K562 (cell line): Measurements from ENCODE around the gene HAPLN2. TPM values are rescaled to one million over a fixed set of nuclear protein-coding genes. Genes with fewer than 3 reads are reported as not detected.

ENCODE experiments used
- ATAC-seq: fragments of 200-7000 bp; cut with Tn5 transposase; 3 replicates; pipeline ENCODE4 v1.9.1; 2020; ENCODE audit warnings: moderate library complexity
- BruUV-seq: library from RNA; stranded (reverse); fragments of 400-500 nt; replicated peaks from 2 replicates; lab custom pipeline; 2021; lab: Mats Ljungman, UMichigan
- CTCF ChIA-PET: fragments of 300-600 bp; formaldehyde crosslinking; extraction: SDS; loops from one replicate; lab custom pipeline; 2021; ENCODE audit warnings: low intra/inter-chr PET ratio; lab: Yijun Ruan, JAX
- POLR2A ChIA-PET: fragments of 300-600, 350-650 bp; sonication (Branson Sonifier 250); formaldehyde crosslinking; extraction: SDS; loops from one replicate; lab custom pipeline; 2021; ENCODE audit warnings: antibody characterized with exemption, inconsistent platforms; lab: Yijun Ruan, JAX
- DNase-seq, 4 experiments: peaks; one replicate each; pipeline versions ENCODE4 v3.0.0 to v3.0.0-alpha.2; 2011 to 2018; ENCODE audit warnings: low spot score in 3 of 4, mixed read lengths in 3 of 4; ENCODE audit errors: extremely low read depth in 1 of 4
- FAIRE-seq: peaks from 2 replicates; lab custom pipeline; 2011; peaks lifted over from hg19 to GRCh38; lab: Jason Lieb, UNC
- H2AFZ ChIP-seq: 2 replicates; pipeline ENCODE4 v1.6.0; 2011; ENCODE audit warnings: low read depth, low read length, control low read depth, inconsistent platforms
- H3K27ac ChIP-seq: fragments of 200-600 bp; 3 replicates; pipeline ENCODE4 v1.8.0; 2011; ENCODE audit warnings: low read depth, mild to moderate bottlenecking, control low read depth, inconsistent platforms, low read length, moderate library complexity, mixed read lengths; ENCODE audit errors: extremely low read depth
- H3K27me3 ChIP-seq, 2 experiments: fragments of 300-600 bp in 1 of 2; 2 replicates in 1 of 2; 3 replicates in 1 of 2; pipeline versions ENCODE4 v1.6.0 to v1.8.0; 2011; ENCODE audit warnings: inconsistent platforms in 2 of 2, low read length in 2 of 2, mild to moderate bottlenecking in 1 of 2, mixed read lengths in 1 of 2, moderate library complexity in 1 of 2; ENCODE audit not compliant: control insufficient read depth in 2 of 2, insufficient read depth in 2 of 2
- H3K36me3 ChIP-seq: fragments of 300-600 bp; 3 replicates; pipeline ENCODE4 v1.8.0; 2011; ENCODE audit warnings: mild to moderate bottlenecking, low read length, inconsistent platforms; ENCODE audit not compliant: control insufficient read depth, insufficient read depth
- H3K4me1 ChIP-seq, 2 experiments: fragments of 200-600 bp in 1 of 2; replicated peaks in 1 of 2; 2 replicates in 1 of 2; 3 replicates in 1 of 2; pipeline versions ENCODE4 v1.5.1 to v1.8.0; 2011; ENCODE audit warnings: inconsistent platforms in 2 of 2, low read length in 2 of 2, mild to moderate bottlenecking in 1 of 2, mixed read lengths in 1 of 2, moderate library complexity in 1 of 2; ENCODE audit not compliant: control insufficient read depth in 2 of 2, insufficient read depth in 2 of 2
- H3K4me2 ChIP-seq: 2 replicates; pipeline ENCODE4 v1.6.1; 2011; ENCODE audit warnings: low read length, control low read depth, inconsistent platforms, mixed read lengths; ENCODE audit not compliant: insufficient read depth
- H3K4me3 ChIP-seq: fragments of 200-600 bp; sonication (generic), shearing (Covaris generic); 2 replicates; pipeline ENCODE4 v1.5.1; 2016; ENCODE audit warnings: control low read depth, inconsistent platforms
- H3K79me2 ChIP-seq: fragments of 200-600 bp; 3 replicates; pipeline ENCODE4 v1.8.0; 2011; ENCODE audit warnings: low read length, inconsistent platforms; ENCODE audit not compliant: control insufficient read depth, insufficient read depth
- H3K9ac ChIP-seq, 2 experiments: 2 replicates each; pipeline versions ENCODE4 v1.6.0 to v1.6.1; 2011; ENCODE audit warnings: low read depth in 2 of 2, low read length in 2 of 2, control low read depth in 1 of 2, inconsistent platforms in 1 of 2, mild to moderate bottlenecking in 1 of 2, mixed read lengths in 1 of 2; ENCODE audit not compliant: insufficient read depth in 1 of 2
- H3K9me1 ChIP-seq: one replicate; pipeline ENCODE4 v1.6.0; 2011; ENCODE audit warnings: inconsistent platforms, mild to moderate bottlenecking, low read length, moderate library complexity; ENCODE audit not compliant: control insufficient read depth, insufficient read depth
- H3K9me3 ChIP-seq: replicated peaks from 2 replicates; pipeline ENCODE4 v1.5.1; 2011; ENCODE audit warnings: low read depth, low read length, inconsistent platforms; ENCODE audit not compliant: control insufficient read depth, insufficient read depth
- H4K20me1 ChIP-seq: replicated peaks from 2 replicates; pipeline ENCODE4 v1.6.1; 2011; ENCODE audit warnings: low read length, inconsistent platforms, mixed read lengths; ENCODE audit not compliant: control insufficient read depth, insufficient read depth
- BHLHE40 ChIP-seq: IDR thresholded peaks from 2 replicates; pipeline ENCODE4 v1.6.1; 2011; ENCODE audit warnings: low read length, improper control_type of control experiment
- DMBX1 ChIP-seq: fragments of 250-450 bp; sonication (Bioruptor Pico); IDR thresholded peaks from 2 replicates; pipeline ENCODE4 v1.8.0; 2022; ENCODE audit warnings: inconsistent platforms, mild to moderate bottlenecking, moderate library complexity, borderline replicate concordance
- E2F1 ChIP-seq: sonication (generic); formaldehyde crosslinking; IDR thresholded peaks from 2 replicates; pipeline ENCODE4 v1.8.1; 2023; ENCODE audit warnings: mild to moderate bottlenecking, missing genetic modification reagents, moderate library complexity
- ETS1 ChIP-seq: conservative IDR thresholded peaks from 2 replicates; pipeline ENCODE4 v1.6.1; 2011; ENCODE audit warnings: low read depth, mild to moderate bottlenecking, low read length; ENCODE audit not compliant: control insufficient read depth
- FOXP4 ChIP-seq: sonication (generic); formaldehyde crosslinking; IDR thresholded peaks from 2 replicates; pipeline ENCODE4 v1.8.0; 2022; ENCODE audit warnings: mild to moderate bottlenecking, missing genetic modification reagents, borderline replicate concordance
- HMGN3 ChIP-seq: IDR thresholded peaks from 2 replicates; pipeline ENCODE4 v1.6.1; 2011; ENCODE audit warnings: borderline replicate concordance, low read depth, mild to moderate bottlenecking, mixed read lengths, low read length; ENCODE audit not compliant: insufficient read length; ENCODE audit errors: extremely low read depth
- MAZ ChIP-seq, 2 experiments: fragments of 450-650 bp in 1 of 2; sonication (generic) in 1 of 2; formaldehyde crosslinking; IDR thresholded peaks in 1 of 2; conservative IDR thresholded peaks in 1 of 2; 2 replicates each; pipeline versions ENCODE4 v1.4.0 to v1.5.0; 2020; ENCODE audit warnings: mild to moderate bottlenecking in 1 of 2, missing genetic modification reagents in 1 of 2
- RBFOX2 ChIP-seq: fragments of 200-400 bp; formaldehyde crosslinking; IDR thresholded peaks from 2 replicates; pipeline ENCODE4 v1.6.1; 2017; ENCODE audit warnings: low read depth, mild to moderate bottlenecking, low read length, moderate library complexity
- RBM22 ChIP-seq: fragments of 200-400 bp; formaldehyde crosslinking; IDR thresholded peaks from 2 replicates; pipeline ENCODE4 v1.6.1; 2018; ENCODE audit warnings: low read length, low read depth; ENCODE audit not compliant: poor library complexity, severe bottlenecking
- SIRT6 ChIP-seq: IDR thresholded peaks from one replicate; pipeline ENCODE4 v1.6.1; 2012; ENCODE audit warnings: low read depth, mild to moderate bottlenecking, control low read depth, inconsistent platforms, low read length, moderate library complexity
- ZBTB26 ChIP-seq: fragments of 450-650 bp; formaldehyde crosslinking; IDR thresholded peaks from 2 replicates; pipeline ENCODE4 v1.4.0; 2022; ENCODE audit warnings: missing genetic modification characterization
- ZNF239 ChIP-seq: fragments of 250-450 bp; sonication (Bioruptor Pico); IDR thresholded peaks from 2 replicates; pipeline ENCODE4 v1.4.0; 2020; ENCODE audit warnings: mild to moderate bottlenecking
- ZNF764 ChIP-seq: fragments of 250-450 bp; sonication (Bioruptor Pico); IDR thresholded peaks from 2 replicates; pipeline ENCODE4 v1.4.0; 2020; ENCODE audit warnings: low read depth, mild to moderate bottlenecking, moderate library complexity
- ZNF79 ChIP-seq: fragments of 250-450 bp; sonication (Bioruptor Pico); IDR thresholded peaks from 2 replicates; pipeline ENCODE4 v1.4.0; 2020; ENCODE audit warnings: low read depth, mild to moderate bottlenecking, moderate library complexity
- WGBS: fragments of 100-300 bp; shearing (Covaris generic); methylation state at CpG from one replicate; pipeline ENCODE4 v1.1.6; 2016; ENCODE audit warnings: low coverage, mixed read lengths; ENCODE audit not compliant: insufficient coverage; ENCODE audit errors: missing lambda C conversion rate; 5-methylcytosine and 5-hydroxymethylcytosine counted together
- in situ Hi-C: fragments of 300-500 bp; cut with MboI; formaldehyde crosslinking; loops from 4 replicates; pipeline ENCODE4 v1.15.0; 2018; ENCODE audit warnings: inconsistent platforms, mixed read lengths
- intact Hi-C: fragments of 100-400 bp; cut with micrococcal nuclease; formaldehyde crosslinking; loops from 2 replicates; pipeline ENCODE4 v1.14.2; 2022
- polyA plus RNA-seq, 8 experiments: library from polyadenylated mRNA; depleted of rRNA in 4 of 8; stranded (reverse) in 5 of 8; unstranded in 3 of 8; fragments of >200 nt; fragmentation: Nextera tagmentation in 2 of 8; fragmentation: Illumina TruSeq in 1 of 8; extraction: Ambion mirVana in 2 of 8; extraction: Trizol in 1 of 8; gene quantifications; 2 replicates each; pipeline versions ENCODE4 v1.2.1 to v1.2.3, GENCODE V29; 2011 to 2014; ENCODE audit warnings: inconsistent platforms in 1 of 8, missing spikeins in 1 of 8
- total RNA-seq, 7 experiments: library from RNA; depleted of rRNA in 6 of 7; stranded (reverse); fragments of >200 nt in 6 of 7; fragmentation: Illumina TruSeq in 2 of 7; extraction: Trizol in 2 of 7; gene quantifications; 2 replicates each; pipeline versions ENCODE4 v1.2.1 to v1.2.3, GENCODE V29; 2011 to 2021; ENCODE audit warnings: low replicate concordance in 1 of 7

HAPLN2 gene
- total and polyA plus RNA-seq, 9 of the 15 experiments (the other 6 are each of a cell fraction or from before 2014, with no cell fraction given) = 0.14 to 5.2 (median 3.8) TPM; not detected in 4

- POLR2A ChIA-PET = interaction anchor here (0.5 to 1.3 kb wide), 6 partner anchors 9 to 967 kb away, joined by 3 to 12 read pairs (median 4); no protein-coding TSS in a partner anchor
- peaks cover 7 to 10% of the 10 kb centered on the region in 2 experiments; a peak in 2 of 5 replicates for H3K27me3 ChIP-seq
- FAIRE-seq (no peak), ATAC-seq (peak; percentile 12; the same call in 2 of the 3 replicates), DNase-seq (no peak)
- H3K4me3 ChIP-seq = no peak overlapping the region
- peak overlapping the region in 1 of 2 experiments; percentile 38; a peak in 1 of 4 replicates for H3K9ac ChIP-seq
- no TSS peak for BruUV-seq
- no peak overlapping the region for H2AFZ ChIP-seq
- H4K20me1 ChIP-seq = peaks cover 28% of the 10 kb centered on the region
- no peaks in the 10 kb centered on the region for H3K9me1 ChIP-seq
- CTCF ChIA-PET = no interaction called here
- no peak overlapping the region for H3K27ac ChIP-seq
- no peaks in the 10 kb centered on the region for H3K9me3 ChIP-seq
- 9% methylated on average over 7 of the region's 8 CpGs for WGBS
- no peak overlapping the region for H3K4me2 ChIP-seq
- H3K4me1 ChIP-seq = peaks cover 0 to 8% of the 10 kb centered on the region in 2 experiments; a peak in 2 of 5 replicates
- intact Hi-C loops (no loop called here), in situ Hi-C loops (no loop called here)
- H3K36me3 ChIP-seq = peaks cover 10% of the 10 kb centered on the region; the same call in 2 of the 3 replicates
- H3K79me2 ChIP-seq = no peaks in the 10 kb centered on the region
- TF ChIP-seq FOXP4 (CRISPR knock-in tag) (no peak), ETS1 (no peak), RBM22 (peak; percentile 33), DMBX1 (CRISPR knock-in tag) (no peak), BHLHE40 (peak; percentile 19; the same call in 1 of the 2 replicates), E2F1 (no peak), HMGN3 (no peak), ZNF79 (CRISPR knock-in tag) (no peak), RBFOX2 (peak; percentile 38; the same call in 1 of the 2 replicates), MAZ (CRISPR knock-in tag; conservative IDR thresholded peaks at IDR 0.05 in 1 of 2, IDR thresholded peaks at IDR 0.05 in 1 of 2) (peak in 1 of 2 experiments; percentile 14; a peak in 2 of 4 replicates), SIRT6 (peak; percentile 88), ZNF239 (no peak), ZNF764 (no peak), ZBTB26 (CRISPR knock-in tag) (no peak)
Measured at GRCh38 chr1:156638189-156638985, 19.2 kb downstream of the HAPLN2 start.
